Calu3 (cell line): ENCODE measurements around the gene ZBTB5. TPM values are rescaled to one million over a fixed set of nuclear protein-coding genes. Genes with fewer than 3 reads are reported as not detected.

Experiments
- BruUV-seq: library from RNA; stranded (reverse); fragments of 400-500 nt; replicated peaks from 2 replicates; lab custom pipeline; 2021; lab: Mats Ljungman, UMichigan
- CTCF ChIA-PET: fragments of 300-600 bp; sonication (Branson Sonifier 250); formaldehyde crosslinking; loops from one replicate; lab custom pipeline; 2022; ENCODE audit warnings: antibody characterized with exemption; lab: Charles Lee
- DNase-seq: peaks from one replicate; pipeline ENCODE4 v3.0.0; 2022
- H3K27ac Mint-ChIP-seq: one replicate; pipeline ENCODE4 v1.8.0; 2022; ENCODE audit warnings: mixed read lengths; ENCODE audit not compliant: unreplicated experiment
- H3K27me3 Mint-ChIP-seq: one replicate; pipeline ENCODE4 v1.8.0; 2022; ENCODE audit warnings: mixed read lengths; ENCODE audit not compliant: unreplicated experiment
- H3K36me3 Mint-ChIP-seq: one replicate; pipeline ENCODE4 v1.8.0; 2022; ENCODE audit warnings: mild to moderate bottlenecking, moderate library complexity, mixed read lengths; ENCODE audit not compliant: insufficient read depth, unreplicated experiment
- H3K4me1 Mint-ChIP-seq: one replicate; pipeline ENCODE4 v1.8.0; 2022; ENCODE audit warnings: mild to moderate bottlenecking, low read depth, mixed read lengths; ENCODE audit not compliant: unreplicated experiment
- H3K4me3 Mint-ChIP-seq: one replicate; pipeline ENCODE4 v1.8.0; 2022; ENCODE audit warnings: mild to moderate bottlenecking, low read depth, moderate library complexity, mixed read lengths; ENCODE audit not compliant: unreplicated experiment
- H3K9me3 Mint-ChIP-seq: one replicate; pipeline ENCODE4 v1.8.0; 2022; ENCODE audit warnings: low read depth, mixed read lengths; ENCODE audit not compliant: unreplicated experiment
- CTCF ChIP-seq: fragments of 200-600 bp; IDR thresholded peaks from one replicate; pipeline ENCODE4 v1.8.0; 2022; ENCODE audit warnings: antibody characterized with exemption; ENCODE audit not compliant: unreplicated experiment
- intact Hi-C: fragments of 100-400 bp; cut with micrococcal nuclease; formaldehyde crosslinking; loops from one replicate; pipeline ENCODE4 v1.10.0; 2022; ENCODE audit not compliant: unreplicated experiment
- total RNA-seq: library from RNA; stranded (reverse); gene quantifications from 2 replicates; pipeline ENCODE4 v1.2.3, GENCODE V29; 2022

The ZBTB5 gene
- total RNA-seq, 1 experiment from 2014 or later, result 4.7 TPM

GRCh38 chr9:37508135-37508833 lies 43.0 kb upstream of the ZBTB5 start:
- DNase-seq, result no peak
- intact Hi-C loops, result no loop called here
- Mint-ChIP-seq H3K27ac (no peak overlapping the region), H3K27me3 (no peaks in the 10 kb centered on the region), H3K4me3 (no peak overlapping the region), H3K9me3 (no peaks in the 10 kb centered on the region), H3K36me3 (peaks cover 3% of the 10 kb centered on the region), H3K4me1 (no peaks in the 10 kb centered on the region)
- BruUV-seq, result no TSS peak
- no peak for TF ChIP-seq CTCF
- CTCF ChIA-PET, result no interaction called here

GRCh38 chr9:37507566-37508134 lies 42.4 kb upstream of the ZBTB5 start:
- DNase-seq, result no peak
- TF ChIP-seq CTCF, result no peak
- H3K27ac Mint-ChIP-seq, result no peak overlapping the region
- peaks cover 3% of the 10 kb centered on the region for H3K36me3 Mint-ChIP-seq
- CTCF ChIA-PET, result no interaction called here
- no TSS peak for BruUV-seq
- no peak overlapping the region for H3K4me3 Mint-ChIP-seq
- H3K27me3 Mint-ChIP-seq, result no peaks in the 10 kb centered on the region
- intact Hi-C loops, result no loop called here
- no peaks in the 10 kb centered on the region for H3K9me3 Mint-ChIP-seq
- H3K4me1 Mint-ChIP-seq, result no peaks in the 10 kb centered on the region

- intact Hi-C loops, result no loop called here
- H3K9me3 Mint-ChIP-seq, result no peaks in the 10 kb centered on the region
- no TSS peak for BruUV-seq
- no peak for TF ChIP-seq CTCF
- no peaks in the 10 kb centered on the region for H3K27me3 Mint-ChIP-seq
- no peaks in the 10 kb centered on the region for H3K4me1 Mint-ChIP-seq
- peaks cover 8% of the 10 kb centered on the region for H3K36me3 Mint-ChIP-seq
- CTCF ChIA-PET, result no interaction called here
- no peak overlapping the region for H3K27ac Mint-ChIP-seq
- H3K4me3 Mint-ChIP-seq, result no peak overlapping the region
- no peak for DNase-seq
Observed at GRCh38 chr9:37504605-37505004, 39.4 kb upstream of the ZBTB5 start.

- intact Hi-C loops, result no loop called here
- no TSS peak for BruUV-seq
Observed at GRCh38 chr9:37503736-37504135, 38.5 kb upstream of the ZBTB5 start.

More at GRCh38 chr9:37503736-37504135, 38.5 kb upstream of the ZBTB5 start:
- peaks cover 8% of the 10 kb centered on the region for H3K36me3 Mint-ChIP-seq
- CTCF ChIA-PET, result no interaction called here
- no peak for TF ChIP-seq CTCF
- no peaks in the 10 kb centered on the region for H3K27me3 Mint-ChIP-seq
- H3K27ac Mint-ChIP-seq, result no peak overlapping the region
- no peaks in the 10 kb centered on the region for H3K9me3 Mint-ChIP-seq
- no peak overlapping the region for H3K4me3 Mint-ChIP-seq
- no peaks in the 10 kb centered on the region for H3K4me1 Mint-ChIP-seq
- no peak for DNase-seq
